Measurements from ENCODE around the gene PSME2. TPM values are rescaled to one million over a fixed set of nuclear protein-coding genes. Genes with fewer than 3 reads are reported as not detected.

PSME2 gene
- total and polyA plus RNA-seq, 2 of the 13 experiments (the other 11 are each of a cell fraction or from before 2014, with no cell fraction given), result 332 to 716 TPM

- no peak for TF ChIP-seq BCLAF1 (IDR thresholded peaks at IDR 0.05)
- TF ChIP-seq ZBTB26 (CRISPR knock-in tag; IDR thresholded peaks at IDR 0.05; ENCODE audit: borderline replicate concordance), result no peak
- no peak for TF ChIP-seq JDP2 (CRISPR knock-in tag; IDR thresholded peaks at IDR 0.05; ENCODE audit: borderline replicate concordance)
- no peak for TF ChIP-seq FOXO1 (CRISPR knock-in tag; IDR thresholded peaks at IDR 0.05)
- no peak for TF ChIP-seq ZNF383 (CRISPR knock-in tag; IDR thresholded peaks at IDR 0.05; ENCODE audit: borderline replicate concordance)
Measured at GRCh38 chr14:24179294-24179960, 33.0 kb upstream of the PSME2 start (continued).

- 0 out of 2 replicates have a peak, but pooled peaks have one; percentile 20 for TF ChIP-seq CCDC6 (CRISPR knock-in tag; IDR thresholded peaks at IDR 0.05)
- peak; percentile 26; the same call in 1 of the 2 replicates for TF ChIP-seq POLR2G (IDR thresholded peaks at IDR 0.05; ENCODE audit: low read depth, low read length)
- TF ChIP-seq NR1H2 (CRISPR knock-in tag; IDR thresholded peaks at IDR 0.05; ENCODE audit: borderline replicate concordance, low read depth), result 0 out of 2 replicates have a peak, but pooled peaks have one; percentile 23
- no peak for TF ChIP-seq ZNF678 (CRISPR knock-in tag; IDR thresholded peaks at IDR 0.05)
- Histone ChIP-seq H3K4me3 (replicated peaks in 1 of 3; ENCODE audit: insufficient read depth in 1 of 3, low read depth in 2 of 3, low read length in 3 of 3) (no peak overlapping the region), H3K4me2 (ENCODE audit: low read depth, low read length) (no peak overlapping the region), H3K9ac (ENCODE audit: insufficient read depth, low read depth, low read length) (no peak overlapping the region), H3K27ac (ENCODE audit: extremely low read length, insufficient read depth, low read length) (no peak overlapping the region), H4K20me1 (ENCODE audit: insufficient read depth, low read length) (no peaks in the 10 kb centered on the region), H3K4me1 (ENCODE audit: insufficient read depth, low read length) (no peaks in the 10 kb centered on the region), H2AFZ (ENCODE audit: low read length) (no peak overlapping the region), H3K36me3 (replicated peaks in 1 of 2; ENCODE audit: control insufficient read depth in 1 of 2, insufficient read depth in 2 of 2, low read length in 2 of 2) (peaks cover 54 to 59% of the 10 kb centered on the region in 2 experiments), H3K27me3 (ENCODE audit: control insufficient read depth in 1 of 2, insufficient read depth in 2 of 2, low read length in 2 of 2) (no peaks in the 10 kb centered on the region), H3K9me3 (ENCODE audit: low read length) (no peaks in the 10 kb centered on the region), H3K79me2 (ENCODE audit: insufficient read depth, low read length) (no peaks in the 10 kb centered on the region)
- 86% methylated on average over 12 of the region's 12 CpGs for WGBS (ENCODE audit: low lambda C conversion rate)
- CTCF ChIA-PET (ENCODE audit: low intra/inter-chr PET ratio, low total read pairs), result no interaction called here
- DNase-seq (ENCODE audit: low spot score), result no peak
- POLR2A ChIA-PET, result interaction anchor here (0.6 to 8.1 kb wide), 12 partner anchors 8 to 66 kb away, joined by 3 to 65 read pairs (median 5); partner anchors contain the start of genes CHMP4A, DCAF11, EMC9 and IPO4
- no peak for ATAC-seq
- intact Hi-C loops (cut with micrococcal nuclease; ENCODE audit: unreplicated experiment) (no loop called here), in situ Hi-C loops (cut with HindIII; ENCODE audit: extremely low pct_ligation_motif_present, low pct_unique_long_range_greater_than_20kb) (no loop called here)
- no peak for FAIRE-seq
- no TSS peak for BruUV-seq (replicated peaks)
Measured at GRCh38 chr14:24178399-24179178, 32.2 kb upstream of the PSME2 start.
